ENCODE measurements around the gene SMIM41. TPM values are rescaled to one million over a fixed set of nuclear protein-coding genes. Genes with fewer than 3 reads are reported as not detected.

SMIM41 gene
- total RNA-seq, 1 experiment from 2014 or later: not detected

GRCh38 chr12:52057638-52058576 is 21.6 kb upstream of the SMIM41 start:
- no peaks in the 10 kb centered on the region for H3K9me3 ChIP-seq (ENCODE audit: control insufficient read depth, insufficient read depth, low read depth, low read length)
- H3K36me3 ChIP-seq (ENCODE audit: control insufficient read depth, insufficient read depth, low read length): no peaks in the 10 kb centered on the region
- ATAC-seq: no peak
- H3K4me3 ChIP-seq (ENCODE audit: low read depth in 2 of 2, low read length in 2 of 2): no peak overlapping the region
- no peaks in the 10 kb centered on the region for H3K27me3 ChIP-seq (ENCODE audit: control insufficient read depth, insufficient read depth, low read length)
- ChIA-PET CTCF (interaction anchor here (1.0 kb wide), 1 partner anchor 32 kb away, joined by 3 read pairs; no protein-coding TSS in a partner anchor), POLR2A (no interaction called here)
- H3K27ac ChIP-seq (ENCODE audit: low read length): no peak overlapping the region
- intact Hi-C loops (cut with micrococcal nuclease; ENCODE audit: unreplicated experiment): no loop called here
- no peak for DNase-seq (ENCODE audit: low read depth, low spot score)
- H3K4me1 ChIP-seq (ENCODE audit: control insufficient read depth, insufficient read depth, low read length): no peaks in the 10 kb centered on the region
- BruUV-seq (replicated peaks): no TSS peak
- in situ Hi-C loops (cut with HindIII; ENCODE audit: low pct_unique_long_range_greater_than_20kb, low sequenced_read_pairs): no loop called here
- no peak for TF ChIP-seq POLR2AphosphoS5 (IDR thresholded peaks at IDR 0.05; ENCODE audit: low read depth, low read length)
- TF ChIP-seq REST (IDR thresholded peaks at IDR 0.05; ENCODE audit: insufficient read depth in 1 of 2, low read depth in 2 of 2, low read length in 1 of 2): no peak
- TF ChIP-seq TCF7L2 (IDR thresholded peaks at IDR 0.05; ENCODE audit: low read depth, low read length): no peak
- TF ChIP-seq CTCF (IDR thresholded peaks at IDR 0.05): no peak
- no peak for TF ChIP-seq SIN3A (IDR thresholded peaks at IDR 0.05; ENCODE audit: borderline replicate concordance, insufficient read depth, low read depth, low read length)

- CTCF ChIA-PET: interaction anchor here (0.6 to 1.0 kb wide), 2 partner anchors 9 to 11 kb away, joined by 4 to 6 read pairs; partner anchors contain the start of gene ATG101
- in situ Hi-C loops (cut with HindIII; ENCODE audit: low pct_unique_long_range_greater_than_20kb, low sequenced_read_pairs): no loop called here
Observed at GRCh38 chr12:52058631-52059361, 20.7 kb upstream of the SMIM41 start.

More at GRCh38 chr12:52058631-52059361, 20.7 kb upstream of the SMIM41 start:
- Histone ChIP-seq H3K4me3 (ENCODE audit: low read depth in 2 of 2, low read length in 2 of 2) (no peak overlapping the region), H3K36me3 (ENCODE audit: control insufficient read depth, insufficient read depth, low read length) (no peaks in the 10 kb centered on the region), H3K9me3 (ENCODE audit: control insufficient read depth, insufficient read depth, low read depth, low read length) (no peaks in the 10 kb centered on the region), H3K4me1 (ENCODE audit: control insufficient read depth, insufficient read depth, low read length) (no peaks in the 10 kb centered on the region), H3K27me3 (ENCODE audit: control insufficient read depth, insufficient read depth, low read length) (no peaks in the 10 kb centered on the region), H3K27ac (ENCODE audit: low read length) (no peak overlapping the region)
- intact Hi-C loops (cut with micrococcal nuclease; ENCODE audit: unreplicated experiment): no loop called here
- TF ChIP-seq POLR2AphosphoS5 (IDR thresholded peaks at IDR 0.05; ENCODE audit: low read depth, low read length) (no peak), SIN3A (IDR thresholded peaks at IDR 0.05; ENCODE audit: borderline replicate concordance, insufficient read depth, low read depth, low read length) (no peak)
- no TSS peak for BruUV-seq (replicated peaks)
- POLR2A ChIA-PET: interaction anchor here (0.6 kb wide), 1 partner anchor 15 kb away, joined by 6 read pairs; no protein-coding TSS in a partner anchor
- no peak for ATAC-seq
- DNase-seq (ENCODE audit: low read depth, low spot score): no peak

All from Panc1 (cell line).